Measurements from ENCODE around the gene SNURF.
"Not testable (repeated sequence)": the region's sequence is repeated elsewhere in the genome, so short reads cannot be mapped to it uniquely, and the experiment has no call there.

SNURF gene

GRCh38 chr15:24971772-24972171 lies 17.0 kb downstream of the SNURF start:
- DNase-seq: no peak

- not testable (repeated sequence) for DNase-seq
These were observed 17.9 kb downstream of the SNURF start for GRCh38 chr15:24972707-24973106.

GRCh38 chr15:24976932-24977331 lies 22.1 kb downstream of the SNURF start:
- no peak for DNase-seq

GRCh38 chr15:24977686-24978085 lies 22.9 kb downstream of the SNURF start:
- DNase-seq: no peak

- no peak for DNase-seq
These were observed 30.4 kb downstream of the SNURF start for GRCh38 chr15:24985224-24985623.

GRCh38 chr15:24986653-24987052 lies 31.9 kb downstream of the SNURF start:
- no peak for DNase-seq

Data from NK-92 treated with Interleukin-12 subunit alpha and Interleukin-12 subunit beta, amount 100 ng/mL, for 24 hours (cell line).